HepG2 (cell line): ENCODE data around the gene LRRC74B. TPM values are rescaled to one million over a fixed set of nuclear protein-coding genes. Genes with fewer than 3 reads are reported as not detected.

Source experiments
- EHMT2 ChIP-seq: fragments of 200-600 bp; sonication (generic); IDR thresholded peaks from 2 replicates; pipeline ENCODE4 v1.7.0; 2017; ENCODE audit warnings: antibody characterized with exemption, low read depth, low read length, borderline replicate concordance
- ETV5 ChIP-seq: IDR thresholded peaks from 2 replicates; pipeline ENCODE4 v1.6.1; 2018; ENCODE audit warnings: missing biosample characterization, missing genetic modification reagents, inconsistent platforms, borderline replicate concordance
- FOXK2 ChIP-seq: fragments of 450-650 bp; IDR thresholded peaks from 2 replicates; pipeline ENCODE4 v1.6.1; 2016
- GABPB1 ChIP-seq: IDR thresholded peaks from 2 replicates; pipeline ENCODE4 v1.6.1; 2016; ENCODE audit warnings: mild to moderate bottlenecking, missing genetic modification reagents, moderate library complexity, missing compliant biosample characterization
- HINFP ChIP-seq: sonication (generic); formaldehyde crosslinking; IDR thresholded peaks from 2 replicates; pipeline ENCODE4 v1.4.0; 2020; ENCODE audit warnings: low read depth, mild to moderate bottlenecking, missing genetic modification reagents
- HNRNPLL ChIP-seq: fragments of 200-400 bp; formaldehyde crosslinking; IDR thresholded peaks from 2 replicates; pipeline ENCODE4 v1.6.1; 2017; ENCODE audit warnings: mild to moderate bottlenecking, low read depth, low read length; ENCODE audit not compliant: poor library complexity, severe bottlenecking
- PBX2 ChIP-seq: IDR thresholded peaks from 2 replicates; pipeline ENCODE4 v1.6.1; 2016; ENCODE audit warnings: control low read depth
- RBFOX2 ChIP-seq: fragments of 200-400 bp; formaldehyde crosslinking; IDR thresholded peaks from 2 replicates; pipeline ENCODE4 v1.6.1; 2017; ENCODE audit warnings: low read depth, mild to moderate bottlenecking, low read length
- RBM22 ChIP-seq: fragments of 200-400 bp; formaldehyde crosslinking; optimal IDR thresholded peaks from 2 replicates; pipeline ENCODE3; 2017; ENCODE audit warnings: mild to moderate bottlenecking, low read length, moderate library complexity
- RBM39 ChIP-seq: fragments of 200-400 bp; formaldehyde crosslinking; IDR thresholded peaks from one replicate; pipeline ENCODE4 v1.6.1; 2018; ENCODE audit warnings: antibody characterized with exemption, mild to moderate bottlenecking, low read depth, low read length; ENCODE audit not compliant: poor library complexity, severe bottlenecking
- RFX1 ChIP-seq: fragments of 450-650 bp; IDR thresholded peaks from 2 replicates; pipeline ENCODE4 v1.6.1; 2017
- RFX5 ChIP-seq: IDR thresholded peaks from 2 replicates; pipeline ENCODE4 v1.6.1; 2011; ENCODE audit warnings: low read depth, low read length, improper control_type of control experiment
- RFXAP ChIP-seq: sonication (generic); formaldehyde crosslinking; IDR thresholded peaks from 2 replicates; pipeline ENCODE4 v1.4.0; 2020; ENCODE audit warnings: missing genetic modification reagents, borderline replicate concordance
- SP2 ChIP-seq: sonication (generic); formaldehyde crosslinking; IDR thresholded peaks from 2 replicates; pipeline ENCODE4 v1.5.1; 2020; ENCODE audit warnings: mild to moderate bottlenecking, missing genetic modification reagents
- SRSF1 ChIP-seq: fragments of 200-400 bp; formaldehyde crosslinking; optimal IDR thresholded peaks from 2 replicates; pipeline ENCODE3; 2017; ENCODE audit warnings: mild to moderate bottlenecking, low read depth, low read length, moderate library complexity
- STAG1 ChIP-seq: sonication (generic); formaldehyde crosslinking; IDR thresholded peaks from 2 replicates; pipeline ENCODE4 v1.4.0; 2020; ENCODE audit warnings: missing genetic modification reagents
- ZNF121 ChIP-seq: sonication (generic); formaldehyde crosslinking; IDR thresholded peaks from 2 replicates; pipeline ENCODE4 v1.5.0; 2020; ENCODE audit warnings: mild to moderate bottlenecking, missing genetic modification reagents
- ZNF326 ChIP-seq: sonication (generic); formaldehyde crosslinking; IDR thresholded peaks from 2 replicates; pipeline ENCODE4 v1.4.0; 2020; ENCODE audit warnings: missing genetic modification reagents, borderline replicate concordance
- ZNF501 ChIP-seq: sonication (generic); formaldehyde crosslinking; IDR thresholded peaks from 2 replicates; pipeline ENCODE4 v1.5.1; 2020; ENCODE audit warnings: mild to moderate bottlenecking, moderate library complexity, missing genetic modification reagents
- ZNF574 ChIP-seq: sonication (generic); formaldehyde crosslinking; IDR thresholded peaks from 2 replicates; pipeline ENCODE4 v1.4.0; 2020; ENCODE audit warnings: missing genetic modification reagents
- ZNF615 ChIP-seq: sonication (generic); formaldehyde crosslinking; IDR thresholded peaks from 2 replicates; pipeline ENCODE4 v1.5.0; 2020; ENCODE audit warnings: mild to moderate bottlenecking, missing genetic modification reagents, borderline replicate concordance
- ZNF746 ChIP-seq: sonication (generic); formaldehyde crosslinking; IDR thresholded peaks from 2 replicates; pipeline ENCODE4 v1.8.0; 2022; ENCODE audit warnings: mild to moderate bottlenecking, missing genetic modification reagents
- ZNF766 ChIP-seq: sonication (generic); formaldehyde crosslinking; IDR thresholded peaks from 2 replicates; pipeline ENCODE4 v1.5.0; 2020; ENCODE audit warnings: missing genetic modification reagents, borderline replicate concordance
- ZNF839 ChIP-seq: sonication (generic); formaldehyde crosslinking; IDR thresholded peaks from 2 replicates; pipeline ENCODE4 v1.4.0; 2020; ENCODE audit warnings: missing genetic modification reagents, mild to moderate bottlenecking, borderline replicate concordance
- polyA plus RNA-seq, 8 experiments: library from polyadenylated mRNA; depleted of rRNA in 3 of 8; stranded (reverse) in 7 of 8; unstranded in 1 of 8; fragments of >200 nt; fragmentation: Illumina TruSeq in 4 of 8; extraction: Trizol in 4 of 8; gene quantifications; 2 replicates each; pipeline versions ENCODE4 v1.2.1 to v1.2.3, GENCODE V29; 2011 to 2016; ENCODE audit warnings: low read depth in 4 of 8, missing spikeins in 1 of 8, mixed read lengths in 1 of 8; ENCODE audit not compliant: insufficient read depth in 1 of 8
- total RNA-seq, 5 experiments: library from RNA; depleted of rRNA; stranded (reverse); fragments of >200 nt; fragmentation: Illumina TruSeq; extraction: Trizol; gene quantifications; 2 replicates each; pipeline ENCODE4 v1.2.3, GENCODE V29; 2016; ENCODE audit warnings: low read depth in 1 of 5

The LRRC74B gene
- total and polyA plus RNA-seq, 2 of the 13 experiments (the other 11 are each of a cell fraction or from before 2014, with no cell fraction given) = not detected

- TF ChIP-seq RBM39 = peak; percentile 46
- peak; percentile 96 for TF ChIP-seq SP2
- TF ChIP-seq ZNF501 (CRISPR knock-in tag) = 0 out of 2 replicates have a peak, but pooled peaks have one; percentile 28
- TF ChIP-seq RFX1 = peak; percentile 99
- no peak for TF ChIP-seq STAG1 (CRISPR knock-in tag)
- no peak for TF ChIP-seq EHMT2
- no peak for TF ChIP-seq ZNF615 (CRISPR knock-in tag)
- no peak for TF ChIP-seq RBFOX2
- peak; percentile 91 for TF ChIP-seq PBX2 (CRISPR knock-in tag)
- TF ChIP-seq ZNF746 (CRISPR knock-in tag) = no peak
- TF ChIP-seq ZNF121 (CRISPR knock-in tag) = no peak
- TF ChIP-seq SRSF1 = no peak
- no peak for TF ChIP-seq ETV5 (CRISPR knock-in tag)
- TF ChIP-seq RFX5 = 0 out of 2 replicates have a peak, but pooled peaks have one; percentile 17
- no peak for TF ChIP-seq HINFP (CRISPR knock-in tag)
- TF ChIP-seq FOXK2 = no peak
- no peak for TF ChIP-seq ZNF326 (CRISPR knock-in tag)
- TF ChIP-seq ZNF574 (CRISPR knock-in tag) = no peak
- TF ChIP-seq GABPB1 (CRISPR knock-in tag) = peak; percentile 52; the same call in 1 of the 2 replicates
- peak; percentile 47; the same call in 1 of the 2 replicates for TF ChIP-seq ZNF839 (CRISPR knock-in tag)
- TF ChIP-seq ZNF766 (CRISPR knock-in tag) = no peak
- TF ChIP-seq HNRNPLL = peak; percentile 55
- TF ChIP-seq RBM22 = peak; percentile 100
- TF ChIP-seq RFXAP = peak; percentile 59; the same call in 1 of the 2 replicates
These were observed at the start of gene LRRC74B (continued) for GRCh38 chr22:21045585-21046294.
